GM12878 (cell line): ENCODE measurements around the gene SLC38A8. TPM values are rescaled to one million over a fixed set of nuclear protein-coding genes. Genes with fewer than 3 reads are reported as not detected.

Source experiments
- ATAC-seq: fragments of 200-7000 bp; cut with Tn5 transposase; 3 replicates; pipeline ENCODE4 v1.9.1; 2020; ENCODE audit warnings: mild to moderate bottlenecking, moderate library complexity
- BruUV-seq: library from RNA; stranded (reverse); fragments of 400-500 nt; replicated peaks from 2 replicates; lab custom pipeline; 2021; lab: Mats Ljungman, UMichigan
- CTCF ChIA-PET: fragments of 300-600 bp; sonication (Branson Sonifier 250); formaldehyde crosslinking; extraction: SDS; loops from one replicate; lab custom pipeline; 2021; ENCODE audit warnings: inconsistent platforms; lab: Yijun Ruan, JAX
- POLR2A ChIA-PET: fragments of 350-600 bp; formaldehyde crosslinking; extraction: SDS; loops from one replicate; lab custom pipeline; 2021; ENCODE audit warnings: inconsistent platforms; lab: Charles Lee
- RAD21 ChIA-PET: fragments of 300-600 bp; sonication (Branson Sonifier 250); formaldehyde crosslinking; loops from one replicate; lab custom pipeline; 2023; ENCODE audit warnings: antibody characterized with exemption; ENCODE audit not compliant: unreplicated experiment; lab: Charles Lee
- SMC1A ChIA-PET: fragments of 300-600 bp; sonication (Branson Sonifier 250); formaldehyde crosslinking; loops from one replicate; lab custom pipeline; 2023; ENCODE audit not compliant: unreplicated experiment, uncharacterized antibody; lab: Charles Lee
- DNase-seq: peaks from one replicate; pipeline ENCODE4 v3.0.0-alpha.2; 2011; ENCODE audit warnings: low read depth, low spot score
- FAIRE-seq: peaks from 3 replicates; lab custom pipeline; 2011; peaks lifted over from hg19 to GRCh38; lab: Jason Lieb, UNC
- H2AFZ ChIP-seq: 2 replicates; pipeline ENCODE4 v1.6.0; 2011; ENCODE audit warnings: low read depth, low read length, control low read depth; ENCODE audit not compliant: control insufficient read depth
- H3K27ac ChIP-seq: 2 replicates; pipeline ENCODE4 v1.5.1; 2011; ENCODE audit warnings: control low read depth; ENCODE audit not compliant: control insufficient read depth, insufficient read depth
- H3K27me3 ChIP-seq, 2 experiments: replicated peaks in 1 of 2; 2 replicates each; pipeline versions ENCODE4 v1.6.0 to v1.6.1; 2011; ENCODE audit warnings: low read length in 1 of 2; ENCODE audit not compliant: control insufficient read depth in 2 of 2, insufficient read depth in 2 of 2
- H3K36me3 ChIP-seq, 2 experiments: 2 replicates each; pipeline ENCODE4 v1.5.1; 2011; ENCODE audit warnings: low read length in 1 of 2; ENCODE audit not compliant: control insufficient read depth in 2 of 2, insufficient read depth in 2 of 2
- H3K4me1 ChIP-seq: 2 replicates; pipeline ENCODE4 v1.6.1; 2011; ENCODE audit warnings: mild to moderate bottlenecking, low read length, moderate library complexity, mixed read lengths; ENCODE audit not compliant: control insufficient read depth, insufficient read depth
- H3K4me2 ChIP-seq: 2 replicates; pipeline ENCODE4 v1.6.0; 2011; ENCODE audit warnings: control low read depth; ENCODE audit not compliant: control insufficient read depth, insufficient read depth
- H3K4me3 ChIP-seq: fragments of 200-600 bp; sonication (generic); 2 replicates; pipeline ENCODE4 v1.5.1; 2016
- H3K79me2 ChIP-seq: 2 replicates; pipeline ENCODE4 v1.6.0; 2011; ENCODE audit warnings: low read length; ENCODE audit not compliant: control insufficient read depth, insufficient read depth
- H3K9ac ChIP-seq: 2 replicates; pipeline ENCODE4 v1.8.0; 2011; ENCODE audit warnings: low read length, control low read depth, mixed read lengths; ENCODE audit not compliant: control insufficient read depth, insufficient read depth
- H3K9me3 ChIP-seq: replicated peaks from 3 replicates; pipeline ENCODE4 v1.5.1; 2011; ENCODE audit warnings: mild to moderate bottlenecking, low read length; ENCODE audit not compliant: control insufficient read depth, insufficient read depth
- H4K20me1 ChIP-seq: 2 replicates; pipeline ENCODE4 v1.6.0; 2011; ENCODE audit not compliant: control insufficient read depth, insufficient read depth
- ASH2L ChIP-seq: fragments of 300-600, 200-600 bp; sonication (generic); IDR thresholded peaks from 2 replicates; pipeline ENCODE4 v1.6.1; 2017; ENCODE audit warnings: low read depth, mild to moderate bottlenecking, borderline replicate concordance
- ATF2 ChIP-seq: IDR thresholded peaks from 2 replicates; pipeline ENCODE4 v1.6.1; 2012; ENCODE audit warnings: low read length, inconsistent platforms
- CBFB ChIP-seq: IDR thresholded peaks from 2 replicates; pipeline ENCODE4 v1.6.1; 2016; ENCODE audit warnings: antibody characterized with exemption, low read depth
- ETV6 ChIP-seq, 2 experiments: fragments of 450-650 bp in 1 of 2; IDR thresholded peaks in 1 of 2; conservative IDR thresholded peaks in 1 of 2; 2 replicates each; pipeline ENCODE4 v1.6.1; 2014; ENCODE audit warnings: antibody characterized with exemption in 1 of 2, borderline replicate concordance in 1 of 2, low read depth in 1 of 2, mild to moderate bottlenecking in 1 of 2, moderate library complexity in 1 of 2
- FOS ChIP-seq: IDR thresholded peaks from 3 replicates; pipeline ENCODE4 v1.6.1; 2011; ENCODE audit warnings: borderline replicate concordance; ENCODE audit not compliant: insufficient read length; ENCODE audit errors: extremely low read depth
- IKZF1 ChIP-seq: fragments of 450-650 bp; conservative IDR thresholded peaks from 2 replicates; pipeline ENCODE4 v1.6.1; 2017; ENCODE audit warnings: antibody characterized with exemption, mild to moderate bottlenecking
- IRF4 ChIP-seq: IDR thresholded peaks from 2 replicates; pipeline ENCODE4 v1.6.1; 2011; ENCODE audit warnings: low read depth, low read length
- MAX ChIP-seq: IDR thresholded peaks from 2 replicates; pipeline ENCODE4 v1.6.1; 2012; ENCODE audit warnings: low read depth, low read length, improper control_type of control experiment
- MYC ChIP-seq: IDR thresholded peaks from 2 replicates; pipeline ENCODE4 v1.6.1; 2011; ENCODE audit warnings: mild to moderate bottlenecking, low read length, moderate library complexity, inconsistent platforms; ENCODE audit not compliant: insufficient read depth, insufficient replicate concordance, insufficient read length, severe bottlenecking
- NFYB ChIP-seq: IDR thresholded peaks from 2 replicates; pipeline ENCODE4 v1.6.1; 2011; ENCODE audit warnings: low read depth, mild to moderate bottlenecking, low read length, improper control_type of control experiment, moderate library complexity; ENCODE audit not compliant: insufficient read depth
- NR2C2 ChIP-seq: IDR thresholded peaks from 2 replicates; pipeline ENCODE4 v1.6.1; 2011; ENCODE audit warnings: borderline replicate concordance, low read depth; ENCODE audit not compliant: control insufficient read depth, insufficient read length
- PAX5 ChIP-seq: IDR thresholded peaks from 2 replicates; pipeline ENCODE4 v1.6.1; 2011; ENCODE audit warnings: low read depth, low read length, borderline replicate concordance
- PAX8 ChIP-seq: fragments of 450-650 bp; IDR thresholded peaks from 2 replicates; pipeline ENCODE4 v1.6.1; 2017; ENCODE audit warnings: mild to moderate bottlenecking, moderate library complexity
- PML ChIP-seq: IDR thresholded peaks from 2 replicates; pipeline ENCODE4 v1.6.1; 2012; ENCODE audit warnings: low read length, inconsistent platforms
- POLR2AphosphoS5 ChIP-seq: IDR thresholded peaks from 2 replicates; pipeline ENCODE4 v1.6.1; 2011; ENCODE audit warnings: mild to moderate bottlenecking, low read length, inconsistent platforms
- POU2F2 ChIP-seq: IDR thresholded peaks from 3 replicates; pipeline ENCODE4 v1.6.1; 2011; ENCODE audit warnings: low read depth, mild to moderate bottlenecking, low read length, borderline replicate concordance
- STAT1 ChIP-seq: fragments of 450-650 bp; conservative IDR thresholded peaks from 2 replicates; pipeline ENCODE4 v1.6.1; 2014; ENCODE audit warnings: antibody characterized with exemption, mild to moderate bottlenecking
- WGBS: methylation state at CpG from one replicate; pipeline ENCODE4 v1.1.6; 2016; ENCODE audit warnings: low lambda C conversion rate; ENCODE audit not compliant: insufficient replicate concordance, insufficient coverage; ENCODE audit errors: missing lambda C conversion rate; 5-methylcytosine and 5-hydroxymethylcytosine counted together
- in situ Hi-C: fragments of 300-500 bp; cut with MboI; formaldehyde crosslinking; loops from 9 replicates; pipeline ENCODE4 v1.14.3; 2018; ENCODE audit warnings: mixed read lengths
- intact Hi-C: fragments of 100-400 bp; cut with micrococcal nuclease; formaldehyde crosslinking; loops from one replicate; pipeline ENCODE4 v1.14.2; 2022; ENCODE audit not compliant: unreplicated experiment
- polyA plus RNA-seq, 11 experiments: library from polyadenylated mRNA; depleted of rRNA in 4 of 11; unstranded in 6 of 11; stranded (reverse) in 5 of 11; fragments of >200 nt; fragmentation: Nextera tagmentation in 4 of 11; fragmentation: Illumina TruSeq in 1 of 11; extraction: Ambion mirVana in 4 of 11; extraction: Trizol in 1 of 11; gene quantifications; 1 replicate in 1 of 11; 2 replicates in 10 of 11; pipeline versions ENCODE4 v1.2.1 to v1.2.3, GENCODE V29; 2011 to 2016; ENCODE audit warnings: inconsistent platforms in 2 of 11, missing spikeins in 2 of 11, low read depth in 1 of 11
- total RNA-seq, 4 experiments: library from RNA; depleted of rRNA in 3 of 4; stranded (reverse); fragments of >200 nt in 3 of 4; fragmentation: Illumina TruSeq in 1 of 4; extraction: Trizol in 1 of 4; gene quantifications; 2 replicates each; pipeline versions ENCODE4 v1.2.1 to v1.2.3, GENCODE V29; 2013 to 2021

Gene SLC38A8
- total and polyA plus RNA-seq, 10 of the 15 experiments (the other 5 are each of a cell fraction or from before 2014, with no cell fraction given), result not detected

- TF ChIP-seq PML (no peak), IRF4 (no peak)
These were observed 81.0 kb downstream of the SLC38A8 start (continued) for GRCh38 chr16:83961591-83961990.

GRCh38 chr16:83960521-83961249, 81.9 kb downstream of the SLC38A8 start:
- intact Hi-C loops, result no loop called here
- no peaks in the 10 kb centered on the region for H3K9me3 ChIP-seq
- ChIA-PET CTCF (no interaction called here), SMC1A (no interaction called here), POLR2A (no interaction called here), RAD21 (no interaction called here)
- BruUV-seq, result no TSS peak
- no peak overlapping the region for H3K4me3 ChIP-seq
- H3K36me3 ChIP-seq, result no peaks in the 10 kb centered on the region
- WGBS, result 51% methylated on average over 27 of the region's 29 CpGs
- ATAC-seq, result no peak
- in situ Hi-C loops, result no loop called here
- H3K79me2 ChIP-seq, result no peaks in the 10 kb centered on the region
- H3K27ac ChIP-seq, result no peak overlapping the region
- no peak overlapping the region for H3K9ac ChIP-seq
- no peaks in the 10 kb centered on the region for H4K20me1 ChIP-seq
- FAIRE-seq, result no peak
- TF ChIP-seq IKZF1 (no peak), NR2C2 (no peak), PAX5 (no peak), NFYB (no peak), ASH2L (no peak), CBFB (no peak), POU2F2 (no peak), MYC (no peak), POLR2AphosphoS5 (no peak), FOS (no peak), ETV6 (conservative IDR thresholded peaks at IDR 0.05 in 1 of 2, IDR thresholded peaks at IDR 0.05 in 1 of 2; ENCODE audit: borderline replicate concordance in 1 of 2, low read depth in 1 of 2) (no peak), MAX (no peak), STAT1 (no peak), PAX8 (no peak), ATF2 (no peak)
- DNase-seq, result no peak
- no peaks in the 10 kb centered on the region for H3K4me1 ChIP-seq
- no peaks in the 10 kb centered on the region for H3K27me3 ChIP-seq
- no peak overlapping the region for H3K4me2 ChIP-seq
- H2AFZ ChIP-seq, result no peak overlapping the region
